OCI-LY1 (cell line): ENCODE measurements around the gene SPG11.

Experiments used
- H2AFZ ChIP-seq: fragments of 200-600 bp; sonication (generic), shearing (Covaris generic); 2 replicates; pipeline ENCODE4 v1.6.0; 2014; ENCODE audit warnings: antibody characterized with exemption, mild to moderate bottlenecking, low read length
- H3F3A ChIP-seq: fragments of 200-600 bp; sonication (generic), shearing (Covaris generic); 2 replicates; pipeline ENCODE4 v1.6.0; 2014; ENCODE audit warnings: mild to moderate bottlenecking, antibody characterized with exemption, low read length, moderate library complexity; ENCODE audit not compliant: insufficient read depth
- H3K27ac ChIP-seq: fragments of 200-600 bp; sonication (generic); 2 replicates; pipeline ENCODE4 v1.5.1; 2014; ENCODE audit warnings: low read length, mixed run types, mild to moderate bottlenecking, low read depth; ENCODE audit not compliant: poor library complexity, severe bottlenecking
- H3K27me3 ChIP-seq: fragments of 200-600 bp; sonication (generic); 2 replicates; pipeline ENCODE4 v1.6.0; 2014; ENCODE audit warnings: antibody characterized with exemption, mild to moderate bottlenecking, low read length, moderate library complexity; ENCODE audit not compliant: insufficient read depth
- H3K36me3 ChIP-seq: fragments of 200-600 bp; sonication (generic); 2 replicates; pipeline ENCODE4 v1.6.1; 2014; ENCODE audit warnings: mild to moderate bottlenecking, antibody characterized with exemption, low read length, moderate library complexity, mixed read lengths; ENCODE audit not compliant: insufficient read depth
- H3K4me1 ChIP-seq: fragments of 200-600 bp; sonication (generic); 2 replicates; pipeline ENCODE4 v1.5.1; 2014; ENCODE audit warnings: mild to moderate bottlenecking, low read length, moderate library complexity; ENCODE audit not compliant: insufficient read depth, severe bottlenecking
- H3K4me2 ChIP-seq: fragments of 200-600 bp; sonication (generic), shearing (Covaris generic); 2 replicates; pipeline ENCODE4 v1.6.1; 2014; ENCODE audit warnings: low read length
- H3K4me3 ChIP-seq: fragments of 200-600 bp; sonication (generic); 2 replicates; pipeline ENCODE4 v1.5.1; 2014; ENCODE audit warnings: low read length, low read depth, mild to moderate bottlenecking, mixed read lengths; ENCODE audit not compliant: poor library complexity, severe bottlenecking
- H3K79me2 ChIP-seq: fragments of 200-600 bp; shearing (Covaris generic); 2 replicates; pipeline ENCODE4 v1.6.1; 2016; ENCODE audit warnings: mixed run types, low read length, mixed read lengths; ENCODE audit not compliant: insufficient read depth
- H3K9ac ChIP-seq: fragments of 200-600 bp; sonication (generic), shearing (Covaris generic); 2 replicates; pipeline ENCODE4 v1.6.1; 2014; ENCODE audit warnings: mild to moderate bottlenecking, low read length, mixed read lengths
- H3K9me2 ChIP-seq: fragments of 200-600 bp; sonication (generic), shearing (Covaris generic); 2 replicates; pipeline ENCODE4 v1.6.1; 2014; ENCODE audit warnings: low read depth, mild to moderate bottlenecking, low read length, mixed read lengths
- H3K9me3 ChIP-seq: fragments of 200-600 bp; shearing (Covaris generic); 2 replicates; pipeline ENCODE4 v1.6.1; 2014; ENCODE audit warnings: low read length, mixed read lengths
- H4K20me1 ChIP-seq: fragments of 200-600 bp; sonication (generic), shearing (Covaris generic); 2 replicates; pipeline ENCODE4 v1.6.0; 2016; ENCODE audit warnings: mild to moderate bottlenecking, low read length; ENCODE audit not compliant: insufficient read depth
- EZH2 ChIP-seq: fragments of 200-600 bp; sonication (generic), shearing (Covaris generic); IDR thresholded peaks from 2 replicates; pipeline ENCODE4 v1.8.0; 2017; ENCODE audit warnings: borderline replicate concordance, mixed run types, mild to moderate bottlenecking, antibody characterized with exemption, low read length, moderate library complexity, mixed read lengths
- TF ChIP-seq, protein P1 (sequence below): fragments of 200-600 bp; sonication (generic), shearing (Covaris generic); IDR thresholded peaks from 2 replicates; pipeline ENCODE4 v1.5.1; 2017; ENCODE audit warnings: mild to moderate bottlenecking, antibody characterized with exemption, low read length, moderate library complexity, mixed read lengths

Gene SPG11, protein sequence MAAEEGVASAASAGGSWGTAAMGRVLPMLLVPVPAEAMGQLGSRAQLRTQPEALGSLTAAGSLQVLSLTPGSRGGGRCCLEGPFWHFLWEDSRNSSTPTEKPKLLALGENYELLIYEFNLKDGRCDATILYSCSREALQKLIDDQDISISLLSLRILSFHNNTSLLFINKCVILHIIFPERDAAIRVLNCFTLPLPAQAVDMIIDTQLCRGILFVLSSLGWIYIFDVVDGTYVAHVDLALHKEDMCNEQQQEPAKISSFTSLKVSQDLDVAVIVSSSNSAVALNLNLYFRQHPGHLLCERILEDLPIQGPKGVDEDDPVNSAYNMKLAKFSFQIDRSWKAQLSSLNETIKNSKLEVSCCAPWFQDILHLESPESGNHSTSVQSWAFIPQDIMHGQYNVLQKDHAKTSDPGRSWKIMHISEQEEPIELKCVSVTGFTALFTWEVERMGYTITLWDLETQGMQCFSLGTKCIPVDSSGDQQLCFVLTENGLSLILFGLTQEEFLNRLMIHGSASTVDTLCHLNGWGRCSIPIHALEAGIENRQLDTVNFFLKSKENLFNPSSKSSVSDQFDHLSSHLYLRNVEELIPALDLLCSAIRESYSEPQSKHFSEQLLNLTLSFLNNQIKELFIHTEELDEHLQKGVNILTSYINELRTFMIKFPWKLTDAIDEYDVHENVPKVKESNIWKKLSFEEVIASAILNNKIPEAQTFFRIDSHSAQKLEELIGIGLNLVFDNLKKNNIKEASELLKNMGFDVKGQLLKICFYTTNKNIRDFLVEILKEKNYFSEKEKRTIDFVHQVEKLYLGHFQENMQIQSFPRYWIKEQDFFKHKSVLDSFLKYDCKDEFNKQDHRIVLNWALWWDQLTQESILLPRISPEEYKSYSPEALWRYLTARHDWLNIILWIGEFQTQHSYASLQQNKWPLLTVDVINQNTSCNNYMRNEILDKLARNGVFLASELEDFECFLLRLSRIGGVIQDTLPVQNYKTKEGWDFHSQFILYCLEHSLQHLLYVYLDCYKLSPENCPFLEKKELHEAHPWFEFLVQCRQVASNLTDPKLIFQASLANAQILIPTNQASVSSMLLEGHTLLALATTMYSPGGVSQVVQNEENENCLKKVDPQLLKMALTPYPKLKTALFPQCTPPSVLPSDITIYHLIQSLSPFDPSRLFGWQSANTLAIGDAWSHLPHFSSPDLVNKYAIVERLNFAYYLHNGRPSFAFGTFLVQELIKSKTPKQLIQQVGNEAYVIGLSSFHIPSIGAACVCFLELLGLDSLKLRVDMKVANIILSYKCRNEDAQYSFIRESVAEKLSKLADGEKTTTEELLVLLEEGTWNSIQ (N-terminal part only)

GRCh38 chr15:44663410-44664308 lies at the start of gene SPG11:
Gene SPG11, minus strand, starts transcription at chr15:44663662. Its CDS starts 15 bp downstream, at chr15:44663647.
- TF ChIP-seq EZH2, result no peak
- TF ChIP-seq, protein P1, sequence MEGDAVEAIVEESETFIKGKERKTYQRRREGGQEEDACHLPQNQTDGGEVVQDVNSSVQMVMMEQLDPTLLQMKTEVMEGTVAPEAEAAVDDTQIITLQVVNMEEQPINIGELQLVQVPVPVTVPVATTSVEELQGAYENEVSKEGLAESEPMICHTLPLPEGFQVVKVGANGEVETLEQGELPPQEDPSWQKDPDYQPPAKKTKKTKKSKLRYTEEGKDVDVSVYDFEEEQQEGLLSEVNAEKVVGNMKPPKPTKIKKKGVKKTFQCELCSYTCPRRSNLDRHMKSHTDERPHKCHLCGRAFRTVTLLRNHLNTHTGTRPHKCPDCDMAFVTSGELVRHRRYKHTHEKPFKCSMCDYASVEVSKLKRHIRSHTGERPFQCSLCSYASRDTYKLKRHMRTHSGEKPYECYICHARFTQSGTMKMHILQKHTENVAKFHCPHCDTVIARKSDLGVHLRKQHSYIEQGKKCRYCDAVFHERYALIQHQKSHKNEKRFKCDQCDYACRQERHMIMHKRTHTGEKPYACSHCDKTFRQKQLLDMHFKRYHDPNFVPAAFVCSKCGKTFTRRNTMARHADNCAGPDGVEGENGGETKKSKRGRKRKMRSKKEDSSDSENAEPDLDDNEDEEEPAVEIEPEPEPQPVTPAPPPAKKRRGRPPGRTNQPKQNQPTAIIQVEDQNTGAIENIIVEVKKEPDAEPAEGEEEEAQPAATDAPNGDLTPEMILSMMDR, result peak; percentile 87
- H3K4me3 ChIP-seq, result peak within 1 kb of the TSS; percentile 88
- H3K9ac ChIP-seq, result peak within 1 kb of the TSS; percentile 98
- 0 out of 2 replicates have a peak, but pooled peaks cover 4% of the 10 kb centered on the region for H3F3A ChIP-seq
- peaks cover 11% of the 10 kb centered on the region; the same call in 1 of the 2 replicates for H3K79me2 ChIP-seq
- peak within 1 kb of the TSS; percentile 93 for H3K4me2 ChIP-seq
- H3K9me2 ChIP-seq, result no peaks in the 10 kb centered on the region
- H3K4me1 ChIP-seq, result peaks cover 45% of the 10 kb centered on the region
- no peaks in the 10 kb centered on the region for H4K20me1 ChIP-seq
- H2AFZ ChIP-seq, result peak within 1 kb of the TSS; percentile 85
- H3K27ac ChIP-seq, result peak within 1 kb of the TSS; percentile 93
- no peaks in the 10 kb centered on the region for H3K27me3 ChIP-seq
- H3K9me3 ChIP-seq, result no peaks in the 10 kb centered on the region
- H3K36me3 ChIP-seq, result peaks cover 16% of the 10 kb centered on the region

- no peaks in the 10 kb centered on the region for H3K27me3 ChIP-seq
- TF ChIP-seq, protein P1, result no peak
- TF ChIP-seq EZH2, result no peak
- H3K9me2 ChIP-seq, result no peaks in the 10 kb centered on the region
- H3K4me3 ChIP-seq, result peak overlapping the region; percentile 77
- H3K9ac ChIP-seq, result peak overlapping the region; percentile 86
- peak overlapping the region; percentile 84 for H3K27ac ChIP-seq
- no peak overlapping the region for H2AFZ ChIP-seq
- H3K9me3 ChIP-seq, result no peaks in the 10 kb centered on the region
- peaks cover 44% of the 10 kb centered on the region for H3K36me3 ChIP-seq
- H4K20me1 ChIP-seq, result 0 out of 2 replicates have a peak, but pooled peaks cover 3% of the 10 kb centered on the region
- peaks cover 33% of the 10 kb centered on the region for H3K4me1 ChIP-seq
- H3K4me2 ChIP-seq, result peak overlapping the region; percentile 91
- peaks cover 34% of the 10 kb centered on the region for H3K79me2 ChIP-seq
- no peaks in the 10 kb centered on the region for H3F3A ChIP-seq
These were observed 49.0 kb upstream of the SPG11 start for GRCh38 chr15:44712346-44713005.
